COLO668 (cell line): ENCODE measurements around the gene ZBTB5.
"Not testable (repeated sequence)": the region's sequence is repeated elsewhere in the genome, so short reads cannot be mapped to it uniquely, and the experiment has no call there.

Experiments used
- DNase-seq: peaks from one replicate; lab custom pipeline; 2025; ENCODE audit not compliant: unreplicated experiment; lab: John Stamatoyannopoulos, UW

ZBTB5 gene

GRCh38 chr9:37408933-37409710 lies 56.1 kb downstream of the ZBTB5 start:
- DNase-seq = no peak

GRCh38 chr9:37407468-37407867 lies 57.8 kb downstream of the ZBTB5 start:
- no peak for DNase-seq

DNA sequence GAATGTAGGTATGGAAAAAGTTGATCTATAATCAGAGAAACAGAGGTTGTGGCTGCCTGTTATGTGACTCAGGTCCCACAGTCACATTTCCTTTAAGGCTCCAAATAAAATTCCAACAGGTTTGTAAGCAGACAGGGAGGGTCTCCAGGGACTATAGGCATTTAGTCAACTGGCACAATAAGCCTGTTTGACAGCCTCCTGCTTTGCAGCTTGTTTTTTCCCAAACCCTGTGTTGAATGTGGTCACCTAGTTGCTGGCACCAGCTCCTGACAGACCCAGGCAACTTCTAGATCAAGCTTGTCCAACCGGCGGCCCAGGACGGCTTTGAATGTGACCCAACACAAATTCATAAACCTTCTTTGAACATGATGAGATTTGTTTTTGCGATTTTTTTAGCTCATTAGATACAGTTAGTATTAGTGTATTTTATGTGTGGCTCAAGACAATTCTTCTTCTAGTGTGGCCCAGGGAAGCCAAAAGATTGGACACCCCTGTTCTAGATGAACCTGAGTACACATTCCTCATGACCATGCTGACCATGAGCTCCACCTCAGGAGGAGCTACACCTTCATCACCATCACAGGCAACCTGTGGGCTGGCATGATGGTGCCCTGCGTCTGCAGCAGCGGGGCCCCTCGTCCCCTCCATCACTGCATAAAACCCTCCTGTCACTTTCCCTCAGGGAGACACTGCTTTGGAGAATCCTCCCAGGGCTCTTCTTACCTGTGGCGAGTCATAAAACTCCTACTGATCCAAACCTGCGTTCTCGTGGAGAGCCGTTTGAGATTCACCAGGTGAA lies 58.4 kb downstream of the ZBTB5 start:
- DNase-seq = no peak

DNA sequence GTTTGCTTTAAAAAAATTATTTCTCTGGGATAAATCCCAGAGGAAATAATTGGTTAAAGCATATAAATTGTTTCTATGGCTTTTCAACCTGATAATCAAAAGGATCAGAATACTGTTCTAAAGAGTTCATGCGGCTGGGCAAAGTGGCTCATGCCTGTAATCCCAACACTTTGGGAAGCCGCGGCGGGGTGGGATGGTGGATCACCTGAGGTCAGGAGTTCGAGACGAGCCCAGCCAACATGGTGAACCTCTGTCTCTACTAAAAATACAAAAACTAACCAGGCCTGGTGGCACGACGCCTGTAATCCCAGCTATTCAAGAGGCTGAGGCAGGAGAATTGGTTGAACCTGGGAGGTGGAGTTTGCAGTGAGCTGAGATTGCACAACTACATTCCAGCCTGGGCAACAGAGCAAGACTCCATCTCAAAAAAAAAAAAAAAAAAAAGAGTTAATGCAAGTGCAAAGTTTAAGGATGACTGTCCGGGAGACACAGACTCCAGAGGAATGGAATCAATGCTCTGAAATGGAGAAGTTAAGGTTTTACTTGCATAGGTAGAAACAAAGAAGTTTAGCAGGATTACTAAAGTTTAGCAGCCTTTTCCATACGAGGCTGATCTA lies 59.4 kb downstream of the ZBTB5 start:
- no peak for DNase-seq

GRCh38 chr9:37405350-37405749 lies 59.9 kb downstream of the ZBTB5 start:
- no peak for DNase-seq

- DNase-seq = no peak
These were observed 60.7 kb downstream of the ZBTB5 start for GRCh38 chr9:37404590-37404989.

- DNase-seq = no peak
These were observed 65.9 kb downstream of the ZBTB5 start for GRCh38 chr9:37399336-37399735.

- DNase-seq = no peak
These were observed 66.7 kb downstream of the ZBTB5 start for GRCh38 chr9:37398464-37399025.

GRCh38 chr9:37397948-37398347 lies 67.3 kb downstream of the ZBTB5 start:
- not testable (repeated sequence) for DNase-seq

DNA sequence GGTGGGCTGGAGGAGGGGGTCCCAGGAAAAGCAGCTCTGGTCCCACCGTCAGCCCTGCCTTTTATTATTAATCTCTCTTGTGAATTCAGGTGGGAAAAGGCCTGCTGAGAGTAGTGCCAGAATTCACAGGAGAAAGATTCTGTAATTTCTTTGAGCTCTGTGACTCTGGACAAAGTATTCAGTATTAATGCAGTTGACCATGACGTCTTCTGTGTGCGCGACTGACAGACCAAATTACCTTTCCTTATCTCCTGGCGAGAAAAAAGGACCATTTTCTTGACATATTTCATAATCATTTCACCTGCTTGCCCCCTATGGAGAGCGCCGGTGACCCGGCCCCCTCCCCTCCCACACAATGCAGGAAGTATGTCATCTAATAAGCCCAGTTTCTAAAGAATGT lies 69.6 kb downstream of the ZBTB5 start:
- no peak for DNase-seq

DNA sequence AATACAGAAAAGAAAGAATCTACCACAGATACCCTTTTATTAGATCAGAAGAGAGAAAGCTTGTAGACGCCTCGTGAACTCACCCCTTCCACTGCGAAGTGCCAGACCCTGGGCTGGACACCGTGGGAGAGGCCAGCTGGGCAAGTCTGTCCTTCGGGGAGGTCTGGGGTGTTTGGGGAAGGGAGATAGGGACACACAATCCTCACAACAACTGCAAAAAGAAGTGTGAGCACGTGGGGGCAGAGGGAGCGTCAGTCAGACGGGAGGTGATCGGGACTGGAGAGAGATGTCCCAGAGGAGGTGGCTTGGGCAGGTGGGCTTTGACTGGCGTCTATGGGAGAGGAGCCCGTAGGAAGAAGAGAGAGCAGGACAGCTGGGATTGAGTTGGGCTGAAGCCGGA lies 70.0 kb downstream of the ZBTB5 start:
- DNase-seq = no peak

DNA sequence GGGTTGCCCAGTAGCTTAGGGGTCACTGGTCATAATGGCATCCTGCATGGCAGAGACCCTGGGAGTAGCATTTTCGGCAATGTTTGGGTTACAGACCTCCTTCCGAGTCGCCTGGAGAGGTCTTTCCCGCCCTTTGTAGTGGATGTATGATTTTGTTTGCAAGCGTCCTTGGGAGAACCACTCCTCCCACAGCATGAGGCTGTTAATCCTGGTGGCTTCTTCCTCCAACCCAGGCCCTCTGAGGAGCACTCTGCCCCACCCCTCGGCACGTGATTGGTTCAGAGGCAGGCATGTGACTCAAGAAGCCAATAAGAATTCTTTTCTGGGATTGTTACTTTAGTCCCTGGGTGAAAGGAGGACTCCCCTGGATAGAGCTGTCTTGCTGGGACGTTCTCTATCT lies 73.0 kb downstream of the ZBTB5 start:
- DNase-seq = no peak

DNA sequence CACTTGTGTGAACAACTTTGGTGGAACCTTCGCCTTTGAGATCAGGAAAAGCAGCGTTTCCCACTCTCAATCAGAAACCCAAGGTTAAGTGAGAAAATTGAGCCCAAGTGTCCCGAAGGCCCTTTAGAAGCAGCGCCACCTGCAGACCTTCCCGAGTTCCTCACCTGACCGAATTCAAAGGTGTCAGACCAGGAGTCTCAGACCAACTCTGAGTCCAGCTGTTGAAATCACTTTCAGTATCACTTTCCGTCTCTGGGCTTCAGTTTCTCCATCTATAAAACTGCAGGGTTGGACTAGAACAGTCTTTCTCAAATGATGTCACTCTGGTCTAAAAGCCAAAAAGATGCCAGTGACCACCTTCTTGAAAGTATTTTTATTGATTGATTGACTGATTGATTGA lies 74.5 kb downstream of the ZBTB5 start:
- DNase-seq = peak; percentile 53
